Osteoblast (primary cell): ENCODE data around the gene SARDH. TPM values are rescaled to one million over a fixed set of nuclear protein-coding genes. Genes with fewer than 3 reads are reported as not detected.

Source experiments
- DNase-seq: peaks from one replicate; pipeline ENCODE4 v3.0.0; 2011; ENCODE audit warnings: low spot score, mixed read lengths; ENCODE audit not compliant: insufficient read length; ENCODE audit errors: missing footprints
- H2AFZ ChIP-seq: 2 replicates; pipeline ENCODE4 v1.6.0; 2011; ENCODE audit warnings: mild to moderate bottlenecking, low read length
- H3K27ac ChIP-seq: 2 replicates; pipeline ENCODE4 v1.5.1; 2011; ENCODE audit warnings: mild to moderate bottlenecking, low read depth, low read length, moderate library complexity
- H3K27me3 ChIP-seq: 2 replicates; pipeline ENCODE4 v1.6.0; 2012; ENCODE audit warnings: mild to moderate bottlenecking, control low read depth, inconsistent platforms, low read length, moderate library complexity; ENCODE audit not compliant: insufficient read depth
- H3K36me3 ChIP-seq: 2 replicates; pipeline ENCODE4 v1.5.1; 2011; ENCODE audit warnings: mild to moderate bottlenecking, low read length, control low read depth, moderate library complexity; ENCODE audit not compliant: insufficient read depth
- H3K4me1 ChIP-seq: 2 replicates; pipeline ENCODE4 v1.5.1; 2011; ENCODE audit warnings: mild to moderate bottlenecking, low read length, control low read depth, moderate library complexity; ENCODE audit not compliant: insufficient read depth
- H3K4me2 ChIP-seq: 2 replicates; pipeline ENCODE4 v1.6.0; 2011; ENCODE audit warnings: mild to moderate bottlenecking, low read length; ENCODE audit not compliant: insufficient read depth
- H3K4me3 ChIP-seq: fragments of 200-600 bp; sonication (generic); 3 replicates; pipeline ENCODE4 v1.5.1; 2012; ENCODE audit warnings: mild to moderate bottlenecking, low read length, inconsistent platforms; ENCODE audit not compliant: insufficient read depth
- H3K79me2 ChIP-seq: 2 replicates; pipeline ENCODE4 v1.6.0; 2012; ENCODE audit warnings: mild to moderate bottlenecking, low read length, control low read depth, inconsistent platforms; ENCODE audit not compliant: insufficient read depth
- H3K9me3 ChIP-seq: 2 replicates; pipeline ENCODE4 v1.5.1; 2011; ENCODE audit warnings: low read depth, low read length, control low read depth
- H4K20me1 ChIP-seq: 2 replicates; pipeline ENCODE4 v1.6.0; 2012; ENCODE audit warnings: mild to moderate bottlenecking, low read length, control low read depth; ENCODE audit not compliant: insufficient read depth
- CTCF ChIP-seq: IDR thresholded peaks from 2 replicates; pipeline ENCODE4 v1.5.1; 2011; ENCODE audit warnings: mild to moderate bottlenecking, low read depth, low read length, moderate library complexity; ENCODE audit errors: extremely low read depth
- total RNA-seq: library from RNA; depleted of rRNA; stranded (reverse); fragments of >200 nt; gene quantifications from 2 replicates; pipeline ENCODE4 v1.2.3, GENCODE V29; 2012

The SARDH gene
- total RNA-seq, 1 donor: 5.4 TPM

DNA sequence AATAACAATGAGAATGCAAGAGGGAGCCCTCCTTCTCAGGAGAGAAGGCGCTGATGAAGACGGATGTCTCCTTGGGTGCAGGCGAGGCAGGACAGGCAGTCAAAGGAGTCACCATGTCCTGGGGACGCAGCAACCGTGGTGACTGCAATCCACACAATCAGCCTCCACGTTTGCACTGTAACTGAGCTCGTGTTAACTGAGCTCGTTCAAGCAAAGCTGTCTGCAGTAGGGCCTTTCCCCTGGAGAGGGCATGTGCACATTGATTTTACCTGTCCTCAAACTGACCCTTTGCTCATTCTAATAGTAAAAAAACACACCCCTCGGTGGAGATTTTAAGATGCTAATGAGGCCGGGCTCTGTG lies 2.8 kb downstream of the SARDH start:
- Histone ChIP-seq H3K79me2 (no peaks in the 10 kb centered on the region), H3K27ac (no peak overlapping the region), H3K4me3 (no peak overlapping the region), H3K27me3 (no peaks in the 10 kb centered on the region), H3K9me3 (no peaks in the 10 kb centered on the region), H2AFZ (no peak overlapping the region), H3K36me3 (no peaks in the 10 kb centered on the region), H4K20me1 (no peaks in the 10 kb centered on the region), H3K4me2 (no peak overlapping the region), H3K4me1 (peaks cover 10% of the 10 kb centered on the region)
- DNase-seq: no peak
- no peak for TF ChIP-seq CTCF

GRCh38 chr9:133734590-133735414 lies 3.4 kb downstream of the SARDH start:
- H2AFZ ChIP-seq: no peak overlapping the region

DNA sequence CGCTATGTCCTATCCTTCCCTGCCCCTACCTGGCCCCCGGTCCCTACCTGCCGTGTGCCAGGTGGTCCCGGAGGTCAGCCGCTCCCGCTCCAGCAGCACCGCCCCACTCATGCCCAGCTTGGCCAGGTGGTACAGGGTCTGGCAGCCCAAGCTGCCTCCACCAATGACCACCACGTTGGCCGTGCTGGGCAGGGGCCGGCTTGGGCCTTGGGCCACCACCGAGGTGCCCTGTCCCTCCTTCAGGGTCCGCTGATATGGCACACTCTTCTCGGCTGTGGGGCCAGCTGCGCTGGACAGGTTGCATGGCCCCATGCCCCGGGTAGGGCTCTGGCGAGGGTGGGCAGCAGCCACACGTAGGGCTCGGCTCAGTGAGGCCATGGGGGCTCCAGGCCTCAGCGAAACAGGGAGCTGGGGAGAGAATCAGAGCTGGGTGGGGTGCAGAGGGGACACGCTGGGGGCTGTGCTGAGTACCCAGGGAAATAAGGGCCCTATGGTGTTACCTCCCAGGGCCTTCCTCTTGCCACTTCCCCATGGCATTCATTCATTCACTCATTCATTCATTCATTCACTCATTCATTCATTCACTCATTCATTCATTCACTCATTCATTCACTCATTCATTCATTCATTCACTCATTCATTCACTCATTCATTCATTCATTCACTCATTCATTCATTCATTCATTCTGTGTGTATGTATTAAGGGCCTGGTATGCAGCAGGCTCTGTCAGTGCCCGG lies 4.2 kb downstream of the SARDH start:
- H3K79me2 ChIP-seq: no peaks in the 10 kb centered on the region
- DNase-seq: peak; percentile 91
- TF ChIP-seq CTCF: no peak

More at GRCh38 chr9:133734590-133735414, 3.4 kb downstream of the SARDH start:
- Histone ChIP-seq H3K9me3 (no peaks in the 10 kb centered on the region), H3K4me3 (no peak overlapping the region), H3K36me3 (no peaks in the 10 kb centered on the region), H3K4me2 (no peak overlapping the region), H3K27me3 (no peaks in the 10 kb centered on the region), H3K79me2 (no peaks in the 10 kb centered on the region), H3K4me1 (peaks cover 10% of the 10 kb centered on the region), H4K20me1 (no peaks in the 10 kb centered on the region), H3K27ac (no peak overlapping the region)
- DNase-seq: no peak
- no peak for TF ChIP-seq CTCF

GRCh38 chr9:133733421-133733795 lies 4.7 kb downstream of the SARDH start:
- H3K36me3 ChIP-seq: no peaks in the 10 kb centered on the region
- H3K4me3 ChIP-seq: no peak overlapping the region
- H3K9me3 ChIP-seq: no peaks in the 10 kb centered on the region
- no peak for DNase-seq
- H3K27ac ChIP-seq: no peak overlapping the region
- H2AFZ ChIP-seq: no peak overlapping the region
- H3K27me3 ChIP-seq: no peaks in the 10 kb centered on the region
- peaks cover 10% of the 10 kb centered on the region for H3K4me1 ChIP-seq
- H3K79me2 ChIP-seq: no peaks in the 10 kb centered on the region
- H4K20me1 ChIP-seq: no peaks in the 10 kb centered on the region
- TF ChIP-seq CTCF: no peak
- H3K4me2 ChIP-seq: no peak overlapping the region

More for the DNA sequence above, 4.2 kb downstream of the SARDH start:
- H2AFZ ChIP-seq: no peak overlapping the region
- H3K4me2 ChIP-seq: no peak overlapping the region
- H3K4me3 ChIP-seq: no peak overlapping the region
- H4K20me1 ChIP-seq: no peaks in the 10 kb centered on the region
- no peaks in the 10 kb centered on the region for H3K9me3 ChIP-seq
- no peak overlapping the region for H3K27ac ChIP-seq
- H3K4me1 ChIP-seq: peaks cover 10% of the 10 kb centered on the region
- no peaks in the 10 kb centered on the region for H3K27me3 ChIP-seq
- H3K36me3 ChIP-seq: no peaks in the 10 kb centered on the region
